Nephron (organoid): ENCODE results near the gene SSR3.
"Not testable (repeated sequence)": the region's sequence is repeated elsewhere in the genome, so short reads cannot be mapped to it uniquely, and the experiment has no call there.

Experiments
- H3K27ac Mint-ChIP-seq, 3 experiments: 2 replicates each; pipeline ENCODE4 v1.8.0; 2020; ENCODE audit warnings: mixed read lengths in 3 of 3, mild to moderate bottlenecking in 2 of 3, moderate library complexity in 1 of 3
- H3K27me3 Mint-ChIP-seq: 2 replicates; pipeline ENCODE4 v1.8.0; 2021; ENCODE audit warnings: low read depth, mild to moderate bottlenecking, moderate library complexity, mixed read lengths
- H3K36me3 Mint-ChIP-seq: 2 replicates; pipeline ENCODE4 v1.8.0; 2020; ENCODE audit warnings: low read depth, mixed read lengths
- H3K4me1 Mint-ChIP-seq: 2 replicates; pipeline ENCODE4 v1.8.0; 2020; ENCODE audit warnings: mixed read lengths
- H3K4me3 Mint-ChIP-seq, 3 experiments: 2 replicates each; pipeline ENCODE4 v1.8.0; 2020; ENCODE audit warnings: mild to moderate bottlenecking in 3 of 3, mixed read lengths in 3 of 3, moderate library complexity in 2 of 3
- H3K9me3 Mint-ChIP-seq: 2 replicates; pipeline ENCODE4 v1.8.0; 2020; ENCODE audit warnings: mixed read lengths
- TF ChIP-seq, protein P1 (sequence below), 3 experiments: fragments of 200-600 bp; sonication (generic); IDR thresholded peaks; one replicate each; pipeline ENCODE4 v1.5.0; 2021; ENCODE audit warnings: antibody characterized with exemption in 3 of 3; ENCODE audit not compliant: unreplicated experiment in 3 of 3

The SSR3 gene

DNA sequence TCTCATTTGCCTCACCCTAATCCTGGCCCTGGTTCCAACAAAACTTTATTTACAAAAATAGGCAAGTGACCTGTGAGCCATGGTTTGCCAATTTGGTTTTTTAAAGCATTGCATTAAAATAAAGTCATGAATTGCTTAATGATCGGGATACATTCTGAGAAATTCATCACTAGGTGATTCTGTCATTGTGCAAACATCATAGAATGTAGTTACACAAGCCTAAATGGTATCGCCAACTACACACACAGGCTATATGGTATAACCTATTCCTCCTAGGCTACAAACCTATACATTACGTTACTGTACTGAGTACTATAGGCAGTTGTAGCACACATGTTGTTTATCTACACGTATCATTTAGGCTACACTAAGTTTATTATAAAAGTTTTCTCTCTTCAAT lies 45.9 kb upstream of the SSR3 start:
- Mint-ChIP-seq H3K27ac (no peak overlapping the region), H3K4me3 (no peak overlapping the region)

DNA sequence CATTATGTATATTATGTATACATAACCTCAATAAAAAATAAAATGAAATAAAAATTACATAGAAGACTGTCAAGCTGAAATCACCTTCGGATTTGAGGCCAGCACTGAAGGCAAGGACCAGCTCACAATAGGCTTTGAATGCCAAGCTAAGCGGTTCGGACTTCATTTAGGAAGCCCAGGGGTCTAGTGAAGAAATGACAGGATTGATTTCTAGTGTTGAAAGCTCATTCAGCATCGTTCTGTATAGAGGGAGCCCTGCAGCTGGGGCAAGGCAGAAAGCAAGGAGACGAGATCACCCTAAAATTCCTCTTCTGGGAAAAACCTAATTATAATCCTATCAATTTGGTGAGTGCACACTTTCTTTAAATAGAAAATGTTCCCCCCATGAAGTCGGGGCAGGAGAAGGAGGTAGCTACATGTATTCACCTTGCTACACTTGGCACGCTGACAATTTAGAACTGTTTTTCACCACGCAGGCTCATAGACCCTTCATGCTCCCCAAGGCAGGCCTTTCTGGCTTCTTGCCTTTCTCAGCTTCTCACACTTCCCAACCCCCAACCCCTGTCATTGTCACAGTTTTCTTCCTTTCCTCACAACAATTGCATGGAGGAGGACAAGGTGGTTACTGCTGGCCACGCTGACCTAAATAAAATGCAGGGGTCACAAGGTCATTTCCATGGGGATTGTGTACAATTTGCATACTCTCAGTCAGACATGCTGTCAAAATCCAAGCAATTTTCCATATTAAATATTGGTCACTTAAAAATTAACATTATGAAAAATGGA lies 44.4 kb upstream of the SSR3 start:
- Mint-ChIP-seq H3K27ac (peak overlapping the region in 1 of 3 experiments; percentile 37), H3K4me1 (peaks cover 5% of the 10 kb centered on the region), H3K4me3 (no peak overlapping the region), H3K27me3 (no peaks in the 10 kb centered on the region), H3K9me3 (no peaks in the 10 kb centered on the region), H3K36me3 (no peaks in the 10 kb centered on the region)
- TF ChIP-seq, protein P1, sequence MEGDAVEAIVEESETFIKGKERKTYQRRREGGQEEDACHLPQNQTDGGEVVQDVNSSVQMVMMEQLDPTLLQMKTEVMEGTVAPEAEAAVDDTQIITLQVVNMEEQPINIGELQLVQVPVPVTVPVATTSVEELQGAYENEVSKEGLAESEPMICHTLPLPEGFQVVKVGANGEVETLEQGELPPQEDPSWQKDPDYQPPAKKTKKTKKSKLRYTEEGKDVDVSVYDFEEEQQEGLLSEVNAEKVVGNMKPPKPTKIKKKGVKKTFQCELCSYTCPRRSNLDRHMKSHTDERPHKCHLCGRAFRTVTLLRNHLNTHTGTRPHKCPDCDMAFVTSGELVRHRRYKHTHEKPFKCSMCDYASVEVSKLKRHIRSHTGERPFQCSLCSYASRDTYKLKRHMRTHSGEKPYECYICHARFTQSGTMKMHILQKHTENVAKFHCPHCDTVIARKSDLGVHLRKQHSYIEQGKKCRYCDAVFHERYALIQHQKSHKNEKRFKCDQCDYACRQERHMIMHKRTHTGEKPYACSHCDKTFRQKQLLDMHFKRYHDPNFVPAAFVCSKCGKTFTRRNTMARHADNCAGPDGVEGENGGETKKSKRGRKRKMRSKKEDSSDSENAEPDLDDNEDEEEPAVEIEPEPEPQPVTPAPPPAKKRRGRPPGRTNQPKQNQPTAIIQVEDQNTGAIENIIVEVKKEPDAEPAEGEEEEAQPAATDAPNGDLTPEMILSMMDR (IDR thresholded peaks at IDR 0.05; ENCODE audit: unreplicated experiment in 3 of 3) = no peak

More for the DNA sequence above, 45.9 kb upstream of the SSR3 start:
- H3K4me1 Mint-ChIP-seq = peaks cover 8% of the 10 kb centered on the region
- TF ChIP-seq, protein P1 (IDR thresholded peaks at IDR 0.05; ENCODE audit: unreplicated experiment in 3 of 3) = no peak
- no peaks in the 10 kb centered on the region for H3K9me3 Mint-ChIP-seq
- no peaks in the 10 kb centered on the region for H3K27me3 Mint-ChIP-seq
- H3K36me3 Mint-ChIP-seq = no peaks in the 10 kb centered on the region

DNA sequence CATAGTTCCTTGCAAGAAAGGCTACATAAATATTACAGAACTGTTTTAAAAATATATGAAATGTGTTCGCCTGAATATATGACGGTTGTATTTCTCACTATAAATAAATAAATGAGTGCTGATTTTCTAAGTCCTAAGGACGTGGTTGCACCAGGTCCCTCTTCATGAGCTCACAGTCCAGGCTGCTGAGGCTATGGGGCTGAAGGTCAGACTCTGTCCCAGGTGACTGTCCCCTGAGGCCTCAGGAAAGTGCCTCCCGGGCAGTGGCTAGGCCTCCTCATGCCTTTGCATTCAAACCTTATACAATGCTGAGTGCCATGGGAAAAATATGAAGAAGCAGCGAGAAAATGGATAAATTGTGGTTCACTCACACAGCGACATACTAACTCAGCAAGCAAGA lies 43.5 kb upstream of the SSR3 start:
- H3K27me3 Mint-ChIP-seq = no peaks in the 10 kb centered on the region
- H3K36me3 Mint-ChIP-seq = no peaks in the 10 kb centered on the region
- H3K4me3 Mint-ChIP-seq = no peak overlapping the region
- peaks cover 13% of the 10 kb centered on the region for H3K4me1 Mint-ChIP-seq
- no peaks in the 10 kb centered on the region for H3K9me3 Mint-ChIP-seq
- TF ChIP-seq, protein P1 (IDR thresholded peaks at IDR 0.05; ENCODE audit: unreplicated experiment in 3 of 3) = no peak
- peak overlapping the region in 1 of 3 experiments; percentile 81 for H3K27ac Mint-ChIP-seq

DNA sequence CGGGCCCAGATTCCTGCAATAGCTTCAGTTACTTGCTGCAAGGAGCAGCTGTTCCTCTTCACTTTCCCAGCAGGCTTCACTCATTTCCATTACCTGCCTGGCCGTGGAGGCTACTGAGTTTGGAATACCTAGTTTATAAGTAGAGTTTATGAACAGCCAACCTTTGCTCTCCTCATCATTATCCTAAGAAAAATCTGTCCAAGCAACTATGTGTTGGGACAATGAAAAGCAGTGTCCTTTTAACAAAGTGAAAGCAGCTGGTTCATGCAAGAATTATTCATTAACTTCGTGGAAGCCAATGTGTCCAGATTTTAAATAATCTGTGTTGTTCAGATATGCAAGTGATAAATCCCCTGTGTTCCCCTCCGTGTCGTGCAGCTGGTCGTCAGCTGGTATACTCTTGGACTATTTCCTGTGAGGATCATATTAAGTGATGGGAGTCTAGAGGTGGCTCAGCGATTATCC lies 39.3 kb upstream of the SSR3 start:
- Mint-ChIP-seq H3K27ac (peak overlapping the region; percentile 52 to 83 (median 71)), H3K27me3 (no peaks in the 10 kb centered on the region), H3K4me3 (peak overlapping the region in 1 of 3 experiments; percentile 2), H3K9me3 (no peaks in the 10 kb centered on the region), H3K36me3 (no peaks in the 10 kb centered on the region), H3K4me1 (peaks cover 17% of the 10 kb centered on the region)
- TF ChIP-seq, protein P1 (IDR thresholded peaks at IDR 0.05; ENCODE audit: unreplicated experiment in 3 of 3) = no peak

DNA sequence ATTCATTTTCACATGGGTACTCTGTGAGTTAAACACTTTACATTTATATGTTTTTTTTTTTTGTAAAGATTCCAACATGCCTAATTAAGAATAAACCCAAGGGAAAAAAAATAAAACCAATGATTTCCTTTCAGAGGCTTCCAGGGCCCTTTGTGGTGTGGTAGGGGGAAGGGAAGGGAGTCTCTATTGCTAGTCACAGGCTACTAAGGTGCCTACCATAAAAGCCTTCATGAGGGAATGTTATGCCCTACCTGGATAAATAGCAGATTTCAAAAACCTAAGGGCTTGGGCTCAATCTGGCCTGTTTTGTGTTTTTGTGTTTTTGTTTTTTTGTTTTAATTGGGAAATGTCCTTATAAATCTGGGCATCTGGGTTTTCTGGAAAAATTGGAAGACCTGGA lies 38.9 kb upstream of the SSR3 start:
- peaks cover 17% of the 10 kb centered on the region for H3K4me1 Mint-ChIP-seq
- peak overlapping the region; percentile 52 to 83 (median 71) for H3K27ac Mint-ChIP-seq
- H3K27me3 Mint-ChIP-seq = no peaks in the 10 kb centered on the region

DNA sequence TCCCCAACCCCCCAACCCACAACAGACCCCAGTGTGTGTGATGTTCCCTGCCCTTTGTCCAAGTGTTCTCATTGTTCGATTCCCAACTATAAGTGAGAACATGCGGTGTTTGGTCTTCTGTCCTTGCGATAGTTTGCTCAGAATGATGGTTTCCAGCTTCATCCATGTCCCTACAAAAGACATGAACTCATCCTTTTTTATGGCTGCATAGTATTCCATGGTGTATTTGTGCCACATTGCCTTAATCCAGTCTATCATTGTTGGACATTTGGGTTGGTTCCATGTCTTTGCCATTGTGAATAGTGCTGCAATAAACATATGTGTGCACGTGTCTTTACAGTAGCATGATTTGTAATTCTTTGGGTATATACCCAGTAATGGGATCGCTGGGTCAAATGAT lies 34.9 kb upstream of the SSR3 start:
- not testable (repeated sequence) for H3K4me3 Mint-ChIP-seq, H3K9me3 Mint-ChIP-seq, H3K27me3 Mint-ChIP-seq, H3K36me3 Mint-ChIP-seq, H3K27ac Mint-ChIP-seq
- H3K4me1 Mint-ChIP-seq = peaks cover 17% of the 10 kb centered on the region

More for the DNA sequence above, 38.9 kb upstream of the SSR3 start:
- TF ChIP-seq, protein P1 (IDR thresholded peaks at IDR 0.05; ENCODE audit: unreplicated experiment in 3 of 3) = no peak
- Mint-ChIP-seq H3K4me3 (no peak overlapping the region), H3K9me3 (no peaks in the 10 kb centered on the region), H3K36me3 (no peaks in the 10 kb centered on the region)
